ENCODE results near the gene COLEC11.

COLEC11 gene

DNA sequence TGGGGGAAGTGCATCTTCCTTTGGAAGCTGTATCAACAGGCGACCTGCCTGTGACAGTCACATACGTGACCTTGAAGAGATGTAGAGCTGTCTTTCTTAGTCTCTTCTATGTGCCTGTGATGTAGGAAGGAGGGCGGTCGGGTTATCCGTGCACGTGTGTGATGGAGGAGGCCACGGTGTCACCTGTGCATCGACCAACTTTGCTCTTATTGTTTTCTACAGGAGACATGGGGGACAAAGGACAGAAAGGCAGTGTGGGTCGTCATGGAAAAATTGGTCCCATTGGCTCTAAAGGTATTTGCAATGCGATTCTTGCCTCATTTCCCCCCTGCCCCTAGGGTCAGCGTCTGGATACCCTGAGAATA, 42.4 kb downstream of the COLEC11 start:
- H3K4me3 ChIP-seq (ENCODE audit: low read depth, low read length): no peak overlapping the region
- TF ChIP-seq, protein P1, sequence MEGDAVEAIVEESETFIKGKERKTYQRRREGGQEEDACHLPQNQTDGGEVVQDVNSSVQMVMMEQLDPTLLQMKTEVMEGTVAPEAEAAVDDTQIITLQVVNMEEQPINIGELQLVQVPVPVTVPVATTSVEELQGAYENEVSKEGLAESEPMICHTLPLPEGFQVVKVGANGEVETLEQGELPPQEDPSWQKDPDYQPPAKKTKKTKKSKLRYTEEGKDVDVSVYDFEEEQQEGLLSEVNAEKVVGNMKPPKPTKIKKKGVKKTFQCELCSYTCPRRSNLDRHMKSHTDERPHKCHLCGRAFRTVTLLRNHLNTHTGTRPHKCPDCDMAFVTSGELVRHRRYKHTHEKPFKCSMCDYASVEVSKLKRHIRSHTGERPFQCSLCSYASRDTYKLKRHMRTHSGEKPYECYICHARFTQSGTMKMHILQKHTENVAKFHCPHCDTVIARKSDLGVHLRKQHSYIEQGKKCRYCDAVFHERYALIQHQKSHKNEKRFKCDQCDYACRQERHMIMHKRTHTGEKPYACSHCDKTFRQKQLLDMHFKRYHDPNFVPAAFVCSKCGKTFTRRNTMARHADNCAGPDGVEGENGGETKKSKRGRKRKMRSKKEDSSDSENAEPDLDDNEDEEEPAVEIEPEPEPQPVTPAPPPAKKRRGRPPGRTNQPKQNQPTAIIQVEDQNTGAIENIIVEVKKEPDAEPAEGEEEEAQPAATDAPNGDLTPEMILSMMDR (IDR thresholded peaks at IDR 0.05; ENCODE audit: insufficient read depth, low read depth, low read length, missing control alignments): no peak
- no peak for DNase-seq (ENCODE audit: low read depth)

DNA sequence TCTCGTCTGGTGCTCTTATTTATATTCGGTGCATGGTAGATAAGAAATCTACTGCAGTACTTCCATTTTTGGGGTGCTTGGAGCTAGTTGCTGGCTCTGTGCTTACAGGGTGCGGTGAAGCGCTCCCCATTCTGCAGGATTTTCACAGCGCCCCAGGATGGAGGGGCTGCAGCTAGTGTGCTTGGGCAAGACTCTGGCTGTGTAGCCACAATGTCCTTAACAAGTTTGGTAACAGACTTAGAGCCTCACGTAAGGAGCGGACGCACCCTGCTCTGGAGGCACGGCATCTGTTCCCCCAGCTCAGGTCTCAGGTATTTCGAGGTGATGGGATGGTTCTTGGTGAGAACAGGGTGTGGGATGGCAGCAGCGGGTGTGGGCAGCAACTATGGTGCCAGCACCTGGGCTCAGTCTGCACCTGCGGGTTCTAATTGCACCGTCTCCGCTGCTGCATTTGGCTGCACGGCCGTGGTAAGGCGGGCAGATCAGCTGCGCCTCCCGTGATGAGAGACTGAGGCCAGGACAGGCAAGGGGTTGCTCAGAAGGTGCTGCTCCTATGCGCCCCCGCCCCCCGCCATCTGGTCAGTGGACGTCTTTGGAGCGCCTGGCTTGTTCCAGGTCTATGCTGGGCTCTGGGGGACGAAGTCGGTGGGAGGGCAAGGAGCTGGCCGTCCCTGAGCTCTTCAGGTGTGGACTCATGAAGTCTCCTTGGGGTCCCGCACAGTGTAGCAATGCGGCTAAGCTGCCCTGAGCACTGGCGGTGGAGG, 43.0 kb downstream of the COLEC11 start:
- no peak overlapping the region for H3K4me3 ChIP-seq (ENCODE audit: low read depth, low read length)
- TF ChIP-seq, protein P1 (IDR thresholded peaks at IDR 0.05; ENCODE audit: insufficient read depth, low read depth, low read length, missing control alignments): no peak
- DNase-seq (ENCODE audit: low read depth): no peak

DNA sequence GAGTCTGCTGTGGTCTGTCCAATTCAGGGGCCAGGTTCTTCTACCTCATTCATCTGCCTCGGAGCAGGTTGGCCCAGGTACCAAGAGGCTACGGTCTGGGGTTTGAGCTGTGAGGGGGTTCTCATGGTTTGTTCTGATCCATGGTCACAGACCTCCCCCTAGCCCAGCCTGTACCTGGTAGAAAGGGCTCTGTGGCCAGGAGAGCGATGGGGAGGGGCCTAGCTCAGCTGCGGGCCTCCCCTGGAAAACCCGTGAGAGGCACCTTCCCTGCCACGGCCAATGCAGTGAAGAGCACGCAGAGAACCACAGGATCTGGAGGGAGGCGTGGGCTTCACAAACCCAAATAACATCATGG, 43.5 kb downstream of the COLEC11 start:
- DNase-seq (ENCODE audit: low read depth): no peak
- H3K4me3 ChIP-seq (ENCODE audit: low read depth, low read length): no peak overlapping the region
- TF ChIP-seq, protein P1 (IDR thresholded peaks at IDR 0.05; ENCODE audit: insufficient read depth, low read depth, low read length, missing control alignments): no peak

- no peak overlapping the region for H3K4me3 ChIP-seq (ENCODE audit: low read depth, low read length)
- TF ChIP-seq, protein P1 (IDR thresholded peaks at IDR 0.05; ENCODE audit: insufficient read depth, low read depth, low read length, missing control alignments): no peak
- DNase-seq (ENCODE audit: low read depth): no peak
These were observed 44.2 kb downstream of the COLEC11 start for GRCh38 chr2:3639015-3639630.

DNA sequence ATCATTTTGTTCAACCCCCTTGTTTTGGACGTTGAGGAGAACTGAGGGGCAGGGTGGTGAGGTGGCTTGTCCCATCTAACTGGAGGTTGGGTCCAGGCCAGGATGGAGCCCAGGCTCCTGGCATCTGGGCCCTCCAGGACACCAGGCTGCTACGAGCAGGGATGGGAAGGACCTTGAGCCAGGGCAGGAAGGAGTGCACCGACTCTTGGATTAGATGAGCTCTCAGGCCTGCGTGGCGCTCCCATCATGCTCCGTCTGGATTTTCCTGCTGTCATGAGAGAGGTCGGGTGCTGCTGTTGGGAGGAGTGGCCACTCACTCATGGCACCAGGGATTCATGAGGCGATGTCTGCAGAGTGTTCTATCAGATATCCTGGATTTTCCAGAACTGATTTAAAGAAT, 44.7 kb downstream of the COLEC11 start:
- H3K4me3 ChIP-seq (ENCODE audit: low read depth, low read length): no peak overlapping the region
- no peak for DNase-seq (ENCODE audit: low read depth)
- TF ChIP-seq, protein P1 (IDR thresholded peaks at IDR 0.05; ENCODE audit: insufficient read depth, low read depth, low read length, missing control alignments): no peak

GRCh38 chr2:3641181-3641580, 46.3 kb downstream of the COLEC11 start:
- TF ChIP-seq, protein P1 (IDR thresholded peaks at IDR 0.05; ENCODE audit: insufficient read depth, low read depth, low read length, missing control alignments): no peak
- no peak for DNase-seq (ENCODE audit: low read depth)
- no peak overlapping the region for H3K4me3 ChIP-seq (ENCODE audit: low read depth, low read length)

All from GM12865 (cell line).